Keratinocyte (primary cell): ENCODE data around the gene RBM41. TPM values are rescaled to one million over a fixed set of nuclear protein-coding genes. Genes with fewer than 3 reads are reported as not detected.

ENCODE experiments used
- DNase-seq: peaks from one replicate; pipeline ENCODE4 v3.0.0-alpha.2; 2011; ENCODE audit warnings: low read depth, missing footprints, low spot score
- FAIRE-seq: peaks from 2 replicates; lab custom pipeline; 2011; peaks lifted over from hg19 to GRCh38; lab: Jason Lieb, UNC
- H2AFZ ChIP-seq: 2 replicates; pipeline ENCODE4 v1.6.0; 2012; ENCODE audit warnings: low read length, control low read depth, inconsistent platforms; ENCODE audit not compliant: control insufficient read depth
- H3K27ac ChIP-seq: 2 replicates; pipeline ENCODE4 v1.5.1; 2011; ENCODE audit warnings: low read length; ENCODE audit not compliant: control insufficient read depth, insufficient read depth
- H3K27me3 ChIP-seq: 3 replicates; pipeline ENCODE4 v1.6.0; 2011; ENCODE audit warnings: low read length; ENCODE audit not compliant: control insufficient read depth, insufficient read depth; ENCODE audit errors: extremely low read depth
- H3K36me3 ChIP-seq, 2 experiments: 2 replicates in 1 of 2; 3 replicates in 1 of 2; pipeline ENCODE4 v1.5.1; 2011; ENCODE audit warnings: low read length in 2 of 2, mild to moderate bottlenecking in 1 of 2; ENCODE audit not compliant: control insufficient read depth in 2 of 2, insufficient read depth in 2 of 2; ENCODE audit errors: extremely low read depth in 1 of 2
- H3K4me1 ChIP-seq: 3 replicates; pipeline ENCODE4 v1.5.1; 2011; ENCODE audit warnings: low read length; ENCODE audit not compliant: control insufficient read depth, insufficient read depth; ENCODE audit errors: extremely low read depth
- H3K4me2 ChIP-seq: 3 replicates; pipeline ENCODE4 v1.6.0; 2011; ENCODE audit warnings: low read depth, low read length; ENCODE audit not compliant: control insufficient read depth, insufficient read depth; ENCODE audit errors: extremely low read depth
- H3K4me3 ChIP-seq, 3 experiments: fragments of 200-600 bp in 1 of 3; sonication (generic) in 1 of 3; 2 replicates in 2 of 3; 3 replicates in 1 of 3; pipeline ENCODE4 v1.5.1; 2011 to 2016; ENCODE audit warnings: low read length in 3 of 3, mild to moderate bottlenecking in 3 of 3, control low read depth in 2 of 3, inconsistent platforms in 1 of 3, low read depth in 1 of 3, mixed read lengths in 1 of 3, mixed run types in 1 of 3, moderate library complexity in 1 of 3; ENCODE audit not compliant: control insufficient read depth in 2 of 3, insufficient read depth in 2 of 3; ENCODE audit errors: extremely low read depth in 1 of 3
- H3K79me2 ChIP-seq: 2 replicates; pipeline ENCODE4 v1.6.0; 2012; ENCODE audit warnings: low read length; ENCODE audit not compliant: control insufficient read depth, insufficient read depth
- H3K9ac ChIP-seq: 3 replicates; pipeline ENCODE4 v1.6.0; 2011; ENCODE audit warnings: low read length; ENCODE audit not compliant: control insufficient read depth, insufficient read depth; ENCODE audit errors: extremely low read depth
- H3K9me1 ChIP-seq: 3 replicates; pipeline ENCODE4 v1.6.0; 2011; ENCODE audit warnings: low read length; ENCODE audit not compliant: control insufficient read depth, insufficient read depth; ENCODE audit errors: extremely low read depth
- H3K9me3 ChIP-seq: 2 replicates; pipeline ENCODE4 v1.5.1; 2012; ENCODE audit warnings: low read depth, low read length; ENCODE audit not compliant: control insufficient read depth
- H4K20me1 ChIP-seq: 3 replicates; pipeline ENCODE4 v1.6.0; 2011; ENCODE audit warnings: low read length; ENCODE audit not compliant: control insufficient read depth, insufficient read depth; ENCODE audit errors: extremely low read depth
- CTCF ChIP-seq, 3 experiments: IDR thresholded peaks in 1 of 3; conservative IDR thresholded peaks in 1 of 3; optimal IDR thresholded peaks in 1 of 3; 2 replicates in 2 of 3; 3 replicates in 1 of 3; pipeline versions ENCODE3 to v1.5.1; 2011; ENCODE audit warnings: low read length in 3 of 3, mild to moderate bottlenecking in 3 of 3, moderate library complexity in 2 of 3, control low read depth in 1 of 3, inconsistent platforms in 1 of 3; ENCODE audit not compliant: insufficient read depth in 2 of 3; ENCODE audit errors: extremely low read depth in 1 of 3
- EZH2 ChIP-seq: IDR thresholded peaks from one replicate; pipeline ENCODE4 v1.6.1; 2012; ENCODE audit warnings: inconsistent platforms, mild to moderate bottlenecking, low read length, moderate library complexity
- dilution Hi-C: fragments of 300-500 bp; cut with MboI; formaldehyde crosslinking; loops from one replicate; pipeline ENCODE4 v1.7.0; 2020; ENCODE audit warnings: low sequenced_read_pairs; ENCODE audit not compliant: extremely low pct_ligation_motif_present
- polyA minus RNA-seq, 3 experiments: library from RNA; depleted of rRNA, polyadenylated mRNA; stranded (reverse); fragments of >200 nt; gene quantifications; 1 replicate in 1 of 3; 2 replicates in 1 of 3; 3 replicates in 1 of 3; pipeline ENCODE4 v1.2.3, GENCODE V29; 2011
- polyA plus RNA-seq, 5 experiments: library from polyadenylated mRNA; depleted of rRNA in 3 of 5; stranded (reverse) in 3 of 5; stranded (forward) in 1 of 5; unstranded in 1 of 5; fragments of >200 nt; gene quantifications; 1 replicate in 1 of 5; 2 replicates in 3 of 5; 3 replicates in 1 of 5; pipeline versions ENCODE4 v1.2.1 to v1.2.3, GENCODE V29; 2011 to 2012; ENCODE audit warnings: missing spikeins in 2 of 5, low read depth in 1 of 5, low replicate concordance in 1 of 5

RBM41 gene
- polyA plus RNA-seq (9.0 to 14.5 TPM (median 9.9 TPM) in 3 replicates), polyA minus RNA-seq (4.3 to 11.0 TPM (median 7.6 TPM) in 3 replicates)
- polyA plus RNA-seq (2011; ENCODE audit: low read depth), result 19.6 TPM
- 5.9 and 11.4 TPM in 2 replicates for polyA plus RNA-seq (2011; cell fraction: cytosol; rRNA removed)
- 12.0 and 17.0 TPM in 2 replicates for polyA plus RNA-seq (2011; cell fraction: nucleus; rRNA removed)
- polyA plus RNA-seq (2012; ENCODE audit: low replicate concordance), result 8.7 and 10.6 TPM in 2 replicates
- 9.0 TPM for polyA minus RNA-seq (2011; cell fraction: cytosol; rRNA and poly(A)+ RNA removed)
- 10.0 and 20.9 TPM in 2 replicates for polyA minus RNA-seq (2011; cell fraction: nucleus; rRNA and poly(A)+ RNA removed)

DNA sequence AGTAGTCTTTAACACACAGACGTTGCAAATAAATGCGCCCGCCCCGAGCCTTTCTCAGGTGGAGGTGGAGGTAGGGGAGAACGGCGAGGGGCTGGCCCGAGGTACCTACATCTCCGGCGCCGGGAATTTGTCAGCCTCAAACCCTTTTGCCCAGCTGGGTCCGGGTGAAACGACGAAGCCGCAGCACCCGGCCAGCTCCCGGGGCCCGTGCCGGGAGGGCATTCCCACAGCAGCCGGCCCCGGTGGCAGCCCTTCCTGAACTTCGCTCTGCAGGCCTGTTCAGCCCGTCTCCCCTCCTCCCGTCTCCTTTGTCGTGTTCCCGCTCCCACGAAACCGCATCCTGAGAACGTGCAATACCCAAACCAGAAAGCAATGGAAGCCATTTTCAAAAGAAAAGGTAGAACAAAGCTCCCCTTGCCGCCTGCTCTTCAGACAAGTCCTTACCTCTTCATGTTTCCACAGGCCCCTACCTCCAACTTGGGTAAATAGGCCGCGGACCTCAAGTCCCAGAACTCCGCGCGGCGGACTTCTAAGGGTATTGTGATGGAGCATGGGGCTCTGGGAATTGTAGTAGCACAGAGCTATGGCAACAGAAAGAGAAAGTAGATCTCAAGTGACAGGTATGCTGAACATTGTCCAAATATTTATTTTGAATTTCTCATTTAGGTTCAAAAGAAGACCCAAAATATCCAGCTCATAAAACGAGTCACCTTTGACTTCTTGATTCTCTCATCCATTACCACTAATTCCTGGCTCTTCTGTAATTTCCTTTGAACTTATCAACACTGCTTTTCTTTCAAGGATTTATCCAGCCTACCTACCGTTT is at the start of gene RBM41:
Gene RBM41 (minus strand): TSS at position 501 of the 826 bp plus-strand sequence. CDS start 49 bp downstream, at position 452.
- H3K36me3 ChIP-seq, result peaks cover 0 to 1% of the 10 kb centered on the region in 2 experiments
- H3K9me3 ChIP-seq, result no peaks in the 10 kb centered on the region
- dilution Hi-C loops, result no loop called here
- H3K4me2 ChIP-seq, result peak within 1 kb of the TSS; percentile 67
- peak within 1 kb of the TSS; percentile 68 for H3K27ac ChIP-seq
- H4K20me1 ChIP-seq, result no peaks in the 10 kb centered on the region
- peak within 1 kb of the TSS; percentile 74 for H2AFZ ChIP-seq
- H3K9me1 ChIP-seq, result no peaks in the 10 kb centered on the region
- peaks cover 2% of the 10 kb centered on the region for H3K4me1 ChIP-seq
- H3K9ac ChIP-seq, result peak within 1 kb of the TSS; percentile 76
- TF ChIP-seq CTCF (optimal IDR thresholded peaks at IDR 0.05 in 1 of 3, IDR thresholded peaks at IDR 0.05 in 1 of 3, conservative IDR thresholded peaks at IDR 0.05 in 1 of 3; ENCODE audit: extremely low read depth in 1 of 3, insufficient read depth in 2 of 3, low read length in 3 of 3), result no peak
- no peak for TF ChIP-seq EZH2
- H3K27me3 ChIP-seq, result peaks cover 3% of the 10 kb centered on the region
- no peak for FAIRE-seq
- H3K79me2 ChIP-seq, result peaks cover 13% of the 10 kb centered on the region
- peak within 1 kb of the TSS; percentile 60 to 67 (median 60) for H3K4me3 ChIP-seq
- peak; percentile 11 for DNase-seq

DNA sequence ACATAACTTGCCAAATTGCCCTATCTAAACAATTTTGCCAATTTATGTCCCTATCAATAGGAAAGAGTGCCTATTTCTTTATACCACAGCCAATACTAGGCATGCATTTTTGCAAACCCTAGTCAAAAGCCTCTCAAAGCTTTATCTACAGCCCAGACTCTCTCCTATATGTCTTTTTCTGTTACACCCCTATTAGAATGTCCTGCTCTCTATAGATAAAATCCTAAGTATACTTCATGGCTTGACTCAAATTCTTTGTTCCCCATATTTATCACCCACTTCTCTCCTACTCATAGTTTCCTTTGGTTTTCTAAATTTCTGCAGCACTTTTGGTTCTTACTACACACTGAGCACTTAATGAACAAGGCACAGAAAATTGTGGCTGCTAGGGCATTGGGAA is 49.6 kb upstream of the RBM41 start:
- no peak for DNase-seq
- H3K4me2 ChIP-seq, result no peak overlapping the region
- dilution Hi-C loops, result no loop called here
- no peak overlapping the region for H3K4me3 ChIP-seq
- no peaks in the 10 kb centered on the region for H3K9me3 ChIP-seq
- TF ChIP-seq EZH2 (no peak), CTCF (optimal IDR thresholded peaks at IDR 0.05 in 1 of 3, IDR thresholded peaks at IDR 0.05 in 1 of 3, conservative IDR thresholded peaks at IDR 0.05 in 1 of 3; ENCODE audit: extremely low read depth in 1 of 3, insufficient read depth in 2 of 3, low read length in 3 of 3) (no peak)
- H2AFZ ChIP-seq, result no peak overlapping the region
- FAIRE-seq, result no peak
- H3K36me3 ChIP-seq, result no peaks in the 10 kb centered on the region
- H3K9me1 ChIP-seq, result no peaks in the 10 kb centered on the region
- H3K27ac ChIP-seq, result no peak overlapping the region
- H3K4me1 ChIP-seq, result no peaks in the 10 kb centered on the region
- no peaks in the 10 kb centered on the region for H4K20me1 ChIP-seq
- H3K27me3 ChIP-seq, result no peaks in the 10 kb centered on the region
- H3K9ac ChIP-seq, result no peak overlapping the region
- H3K79me2 ChIP-seq, result no peaks in the 10 kb centered on the region
